NCI-H510A treated with DMSO at 0.1 percent for 48 hours (cell line): ENCODE measurements around the gene DLX6.

Experiments used
- DNase-seq: peaks from one replicate; lab custom pipeline; 2025; lab: John Stamatoyannopoulos, UW

DLX6 gene

GRCh38 chr7:97011536-97012364 lies 6.4 kb downstream of the DLX6 start:
- no peak for DNase-seq

DNA sequence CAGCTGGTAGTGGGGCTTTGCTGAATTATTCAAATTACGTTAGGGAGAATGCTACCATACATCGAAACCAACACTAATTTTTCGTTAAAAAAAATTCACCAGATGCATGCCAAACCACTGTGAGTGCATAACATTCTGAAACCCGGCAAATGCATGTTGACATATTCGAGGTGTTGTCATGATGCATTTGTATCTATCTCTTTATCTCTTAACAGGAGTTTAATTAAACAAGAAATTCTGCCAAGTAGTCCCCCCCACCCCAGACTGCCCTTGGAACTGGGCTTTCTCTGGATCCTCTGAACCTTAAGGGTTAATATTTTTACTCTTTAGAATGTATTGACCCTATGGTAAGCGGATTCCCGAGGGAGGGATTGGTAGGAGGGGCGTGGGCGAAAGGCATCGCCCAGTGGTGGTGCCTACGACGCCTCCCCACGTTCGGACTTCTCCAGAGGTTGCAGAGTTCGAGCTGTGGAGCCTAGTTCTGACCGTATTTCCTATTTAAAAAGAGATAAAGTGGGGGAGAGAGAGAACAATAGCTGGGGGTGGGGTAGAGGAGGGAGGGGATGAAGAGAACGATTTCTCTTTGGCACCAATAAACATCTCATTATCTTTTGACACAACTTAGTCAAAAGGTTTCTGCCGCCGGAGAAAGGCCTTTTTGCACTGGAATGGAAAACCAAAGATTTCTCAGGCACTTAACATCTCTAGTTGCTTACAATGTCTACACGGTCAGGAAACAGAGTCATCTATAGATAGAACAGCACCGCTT lies 7.2 kb downstream of the DLX6 start:
- no peak for DNase-seq

GRCh38 chr7:97013134-97013844 lies 7.9 kb downstream of the DLX6 start:
- DNase-seq: no peak

GRCh38 chr7:97013845-97014134 lies 8.4 kb downstream of the DLX6 start:
- no peak for DNase-seq

DNA sequence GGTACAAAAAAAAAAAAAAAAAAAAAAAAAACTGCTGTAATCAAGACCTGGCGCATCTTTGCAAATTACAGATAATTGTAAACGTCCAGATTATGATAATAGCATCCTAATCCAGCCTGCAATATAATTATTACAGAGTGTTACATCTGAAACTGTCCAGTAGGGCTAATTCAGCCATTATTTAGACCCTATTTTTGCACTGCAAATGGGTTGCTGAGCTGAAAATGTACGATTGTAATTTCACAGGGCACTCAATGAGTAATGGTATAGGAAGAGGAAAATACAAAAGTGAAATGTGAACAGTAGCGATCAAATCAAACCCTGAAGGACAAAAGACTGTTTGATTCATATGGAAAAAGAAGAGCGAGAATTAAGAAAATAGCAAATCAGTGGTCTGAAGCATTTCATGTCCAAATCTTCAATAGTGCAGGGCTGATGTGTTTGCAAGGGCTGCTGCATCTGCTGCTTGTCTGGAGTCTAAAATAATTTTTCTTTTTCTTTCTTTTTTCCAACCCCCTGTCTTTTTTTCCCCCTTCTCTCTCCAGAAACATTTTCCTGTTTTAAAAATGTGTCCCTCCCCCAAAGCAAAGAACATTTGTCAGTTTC lies 8.9 kb downstream of the DLX6 start:
- DNase-seq: no peak

DNA sequence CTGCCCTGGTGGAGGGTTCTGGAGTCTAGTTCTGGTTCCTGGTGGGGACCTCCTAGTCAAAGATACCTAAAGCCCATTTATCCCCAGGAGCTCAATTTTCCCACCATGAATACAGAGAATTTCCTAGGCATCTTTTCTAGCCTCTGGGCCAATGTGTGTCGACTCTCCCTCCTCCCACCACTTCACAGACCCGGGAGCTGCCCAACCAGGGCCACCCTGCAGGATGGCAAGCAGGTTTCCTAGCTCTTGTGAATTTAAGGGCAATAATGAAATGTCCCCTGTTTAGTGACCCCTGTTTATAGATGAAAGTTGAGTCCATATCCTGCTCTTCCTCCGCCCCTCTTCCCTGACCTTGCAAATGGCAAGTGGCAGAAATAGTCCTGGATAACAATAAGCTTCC lies 9.9 kb downstream of the DLX6 start:
- no peak for DNase-seq

DNA sequence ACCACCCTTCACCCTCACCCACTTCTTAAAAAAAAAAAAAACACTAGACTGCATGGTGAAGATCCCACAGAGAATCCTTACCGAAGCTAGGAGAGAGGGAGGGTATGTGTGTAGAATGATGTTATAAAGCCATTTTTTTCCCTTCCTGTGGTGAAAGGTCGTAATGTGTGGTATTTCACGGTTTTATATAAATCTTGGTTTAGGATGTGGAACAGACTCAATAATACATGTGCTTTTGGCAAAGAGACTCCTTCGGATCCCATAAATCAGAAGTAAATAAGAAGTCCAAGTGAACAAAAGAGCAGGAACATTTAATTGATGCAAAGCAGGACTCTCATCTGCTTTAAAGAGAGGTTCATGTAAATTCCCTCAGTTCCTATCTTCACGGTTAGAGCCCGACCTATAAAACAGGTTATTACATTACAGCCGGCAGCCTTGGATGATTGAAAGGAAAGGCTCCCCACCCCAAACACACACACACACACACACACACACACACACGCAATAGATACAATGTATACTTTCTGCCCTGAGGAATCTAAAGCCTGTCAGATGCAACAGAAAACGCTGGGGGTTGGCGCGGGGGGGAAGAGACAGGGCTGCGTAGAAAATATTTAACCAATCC lies 10.5 kb downstream of the DLX6 start:
- DNase-seq: no peak

DNA sequence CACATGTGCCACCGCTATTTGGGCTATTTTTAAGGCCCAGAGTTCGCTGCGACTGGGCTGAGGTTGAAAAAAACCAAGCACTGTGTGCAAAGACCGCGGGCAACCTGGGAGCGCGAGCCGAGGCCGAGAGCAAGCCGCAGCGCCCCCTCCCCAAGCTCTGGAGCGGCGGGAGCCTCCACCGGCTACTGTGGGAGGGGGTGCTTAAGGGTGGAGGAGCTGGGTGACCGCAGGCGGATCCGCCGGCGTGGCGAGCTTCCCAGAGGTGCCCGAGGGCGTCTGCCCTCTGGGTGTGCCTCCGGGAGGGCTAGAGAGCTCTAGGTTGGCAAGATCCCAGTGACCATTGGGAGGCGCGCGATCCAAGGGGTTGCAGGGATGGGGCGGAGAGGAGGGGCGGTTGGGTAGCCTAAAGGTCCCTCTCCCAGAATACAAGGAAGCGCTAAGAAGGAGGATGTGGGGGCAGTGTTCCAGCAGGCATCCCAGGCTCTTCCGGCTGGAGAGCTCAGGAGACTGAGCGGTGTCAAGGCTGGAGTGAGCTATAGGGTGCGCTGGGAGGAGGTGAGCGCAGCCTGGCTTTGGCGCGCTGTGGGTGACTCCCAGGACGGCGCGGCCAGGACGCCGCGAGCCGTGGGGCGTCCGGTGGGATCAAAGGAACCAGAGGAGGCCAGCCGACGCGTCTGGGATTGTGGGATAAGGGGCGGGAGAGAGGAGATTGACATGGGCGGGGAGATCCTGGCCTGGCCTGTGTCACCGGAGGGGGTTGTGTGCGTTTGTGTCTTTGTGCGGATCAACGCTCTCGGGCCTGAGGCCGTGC lies 11.2 kb downstream of the DLX6 start:
- DNase-seq: peak; percentile 32

- no peak for DNase-seq
Measured at GRCh38 chr7:97017192-97018125, 12.1 kb downstream of the DLX6 start.

- no peak for DNase-seq
Measured at GRCh38 chr7:97018126-97018601, 12.8 kb downstream of the DLX6 start.

- DNase-seq: no peak
Measured at GRCh38 chr7:97018791-97019531, 13.6 kb downstream of the DLX6 start.

GRCh38 chr7:97019710-97020225 lies 14.4 kb downstream of the DLX6 start:
- DNase-seq: no peak

DNA sequence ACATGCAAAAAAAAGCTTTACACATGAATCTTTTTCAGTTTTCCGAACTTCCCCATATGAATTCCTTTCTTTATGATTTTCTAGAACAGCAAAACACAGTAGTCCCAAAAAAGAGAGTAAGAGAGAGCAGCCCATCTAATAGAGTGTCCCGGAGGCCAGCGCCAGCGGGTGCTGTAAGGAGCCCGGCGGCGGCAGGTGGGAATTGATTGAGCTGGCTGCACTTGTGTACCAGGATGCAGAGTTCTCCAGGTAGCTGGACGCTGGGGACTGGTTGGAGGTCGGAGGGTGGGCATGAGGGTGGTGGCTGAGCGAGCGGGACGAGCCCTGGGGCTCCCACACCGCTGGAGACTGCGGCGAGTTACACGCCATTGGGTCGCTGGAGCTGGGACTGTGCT lies 15.2 kb downstream of the DLX6 start:
- DNase-seq: no peak

DNA sequence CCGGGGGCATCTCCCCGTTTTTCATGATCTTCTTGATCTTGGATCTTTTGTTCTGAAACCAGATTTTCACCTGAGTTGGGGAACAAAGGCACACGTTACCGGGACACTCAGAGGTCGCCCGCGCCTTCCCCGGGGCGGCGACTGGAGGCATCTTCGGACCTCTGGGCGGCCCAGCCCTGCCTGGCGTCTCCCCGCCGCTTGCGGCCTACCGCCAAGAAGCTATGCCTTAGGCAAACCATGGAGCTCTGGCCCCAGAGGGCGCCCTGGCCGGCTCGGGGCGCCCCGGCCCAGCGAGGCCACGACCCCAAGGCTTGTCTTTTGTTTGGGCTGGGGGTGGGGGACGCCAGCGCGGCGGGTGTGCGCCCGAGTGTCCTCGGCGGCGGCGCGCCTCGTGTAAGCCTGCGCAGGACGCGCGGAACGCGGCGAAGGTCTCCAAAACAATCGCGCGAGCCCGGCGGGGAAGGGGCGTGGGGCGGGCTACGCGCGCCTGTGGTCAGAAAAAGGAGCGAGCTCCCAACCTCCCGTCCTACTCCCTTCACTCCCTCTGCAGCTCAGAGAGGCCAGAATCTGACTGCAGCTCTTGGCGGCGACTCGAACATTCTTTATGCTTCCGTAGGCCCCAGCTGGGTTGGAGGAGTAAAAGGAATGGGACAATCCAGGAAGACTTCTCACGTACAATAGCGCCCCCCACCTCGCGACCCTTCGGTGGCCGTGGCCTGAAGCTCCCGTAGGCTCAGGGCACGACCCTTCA lies 15.8 kb downstream of the DLX6 start:
- DNase-seq: no peak

GRCh38 chr7:97021747-97022490 lies 16.6 kb downstream of the DLX6 start:
- DNase-seq: no peak

GRCh38 chr7:97022491-97023306 lies 17.3 kb downstream of the DLX6 start:
- no peak for DNase-seq
